MM.1S (cell line): ENCODE measurements around the gene GLS.
"Not testable (repeated sequence)": the region's sequence is repeated elsewhere in the genome, so short reads cannot be mapped to it uniquely, and the experiment has no call there.

ENCODE experiments used
- DNase-seq: peaks from one replicate; pipeline ENCODE4 v3.0.0-alpha.2; 2015
- H2AFZ ChIP-seq: fragments of 300-600 bp; sonication (generic); 2 replicates; pipeline ENCODE4 v1.6.0; 2016; ENCODE audit warnings: antibody characterized with exemption, low read length
- H3F3A ChIP-seq: fragments of 300-600 bp; sonication (generic); 2 replicates; pipeline ENCODE4 v1.6.1; 2016; ENCODE audit warnings: mild to moderate bottlenecking, antibody characterized with exemption, low read length, moderate library complexity, mixed read lengths; ENCODE audit not compliant: insufficient read depth
- H3K27ac ChIP-seq: fragments of 300-600 bp; sonication (generic); 2 replicates; pipeline ENCODE4 v1.5.1; 2016; ENCODE audit warnings: mild to moderate bottlenecking, low read length
- H3K27me3 ChIP-seq: fragments of 300-600 bp; sonication (generic); replicated peaks from 2 replicates; pipeline ENCODE4 v1.6.0; 2016; ENCODE audit warnings: low read length; ENCODE audit not compliant: insufficient read depth
- H3K36me3 ChIP-seq: fragments of 300-600 bp; sonication (generic); replicated peaks from 2 replicates; pipeline ENCODE4 v1.6.1; 2016; ENCODE audit warnings: mild to moderate bottlenecking, low read length, mixed read lengths; ENCODE audit not compliant: insufficient read depth
- H3K4me1 ChIP-seq: fragments of 300-600 bp; sonication (generic); 2 replicates; pipeline ENCODE4 v1.6.1; 2016; ENCODE audit warnings: low read length, mixed read lengths
- H3K4me2 ChIP-seq: fragments of 300-600 bp; sonication (generic); 2 replicates; pipeline ENCODE4 v1.6.0; 2016; ENCODE audit warnings: low read depth, low read length
- H3K4me3 ChIP-seq: fragments of 300-600 bp; sonication (generic); 2 replicates; pipeline ENCODE4 v1.5.1; 2016; ENCODE audit warnings: low read length, mixed read lengths
- H3K79me2 ChIP-seq: fragments of 300-600 bp; sonication (generic); 2 replicates; pipeline ENCODE4 v1.6.1; 2016; ENCODE audit warnings: mixed run types, low read length, mixed read lengths
- H3K9ac ChIP-seq: fragments of 300-600 bp; sonication (generic); 2 replicates; pipeline ENCODE4 v1.6.1; 2016; ENCODE audit warnings: low read length, mixed read lengths
- H3K9me2 ChIP-seq: fragments of 300-600 bp; sonication (generic); replicated peaks from 2 replicates; pipeline ENCODE4 v1.6.1; 2016; ENCODE audit warnings: mild to moderate bottlenecking, low read length, mixed read lengths; ENCODE audit not compliant: insufficient read depth
- H3K9me3 ChIP-seq: fragments of 300-600 bp; sonication (generic); replicated peaks from 2 replicates; pipeline ENCODE4 v1.6.1; 2016; ENCODE audit warnings: mild to moderate bottlenecking, low read length, mixed read lengths; ENCODE audit not compliant: insufficient read depth
- H4K20me1 ChIP-seq: fragments of 300-600 bp; sonication (generic); 2 replicates; pipeline ENCODE4 v1.6.1; 2016; ENCODE audit warnings: mild to moderate bottlenecking, low read length, moderate library complexity, mixed read lengths; ENCODE audit not compliant: insufficient read depth
- EZH2 ChIP-seq: fragments of 300-600 bp; sonication (generic); optimal IDR thresholded peaks from 2 replicates; pipeline ENCODE3; 2017; ENCODE audit warnings: low read depth, mild to moderate bottlenecking, antibody characterized with exemption, low read length, mixed read lengths
- EZH2phosphoT487 ChIP-seq: fragments of 300-600 bp; sonication (generic); IDR thresholded peaks from 2 replicates; pipeline ENCODE4 v1.6.1; 2018; ENCODE audit warnings: antibody characterized with exemption, low read length
- TF ChIP-seq, protein P1 (sequence below): fragments of 300-600 bp; sonication (generic); IDR thresholded peaks from 2 replicates; pipeline ENCODE4 v1.5.1; 2016; ENCODE audit warnings: antibody characterized with exemption, low read length, mixed read lengths

Gene GLS

DNA sequence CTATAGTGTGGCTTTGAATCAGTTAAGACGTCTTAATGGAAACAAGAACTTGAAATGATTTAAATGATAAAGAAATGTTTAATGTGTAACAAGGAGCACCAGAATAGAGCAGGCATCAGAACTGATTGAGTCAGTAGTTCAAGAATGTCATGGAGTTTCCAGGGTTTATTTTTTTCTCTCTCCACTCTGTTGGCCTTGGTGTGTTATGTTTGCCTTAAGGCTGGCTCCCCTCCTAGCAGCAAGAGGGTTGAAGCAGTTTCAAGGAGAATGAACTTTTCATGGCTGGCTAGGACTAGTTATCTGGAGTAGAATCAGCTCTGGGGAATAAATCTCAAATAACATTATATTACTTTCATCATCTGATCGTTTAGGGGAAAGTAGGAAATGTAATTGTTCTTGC, 13.4 kb upstream of the GLS start:
- Histone ChIP-seq H3K4me2 (no peak overlapping the region), H3K4me3 (no peak overlapping the region), H3K36me3 (no peaks in the 10 kb centered on the region), H3K4me1 (0 out of 2 replicates have a peak, but pooled peaks cover 5% of the 10 kb centered on the region), H2AFZ (no peak overlapping the region), H3K9ac (no peak overlapping the region), H3K27me3 (no peaks in the 10 kb centered on the region), H3F3A (no peaks in the 10 kb centered on the region; the same call in 1 of the 2 replicates), H3K9me2 (no peaks in the 10 kb centered on the region), H4K20me1 (no peaks in the 10 kb centered on the region), H3K9me3 (no peaks in the 10 kb centered on the region), H3K27ac (no peak overlapping the region), H3K79me2 (no peaks in the 10 kb centered on the region)
- TF ChIP-seq, protein P1, sequence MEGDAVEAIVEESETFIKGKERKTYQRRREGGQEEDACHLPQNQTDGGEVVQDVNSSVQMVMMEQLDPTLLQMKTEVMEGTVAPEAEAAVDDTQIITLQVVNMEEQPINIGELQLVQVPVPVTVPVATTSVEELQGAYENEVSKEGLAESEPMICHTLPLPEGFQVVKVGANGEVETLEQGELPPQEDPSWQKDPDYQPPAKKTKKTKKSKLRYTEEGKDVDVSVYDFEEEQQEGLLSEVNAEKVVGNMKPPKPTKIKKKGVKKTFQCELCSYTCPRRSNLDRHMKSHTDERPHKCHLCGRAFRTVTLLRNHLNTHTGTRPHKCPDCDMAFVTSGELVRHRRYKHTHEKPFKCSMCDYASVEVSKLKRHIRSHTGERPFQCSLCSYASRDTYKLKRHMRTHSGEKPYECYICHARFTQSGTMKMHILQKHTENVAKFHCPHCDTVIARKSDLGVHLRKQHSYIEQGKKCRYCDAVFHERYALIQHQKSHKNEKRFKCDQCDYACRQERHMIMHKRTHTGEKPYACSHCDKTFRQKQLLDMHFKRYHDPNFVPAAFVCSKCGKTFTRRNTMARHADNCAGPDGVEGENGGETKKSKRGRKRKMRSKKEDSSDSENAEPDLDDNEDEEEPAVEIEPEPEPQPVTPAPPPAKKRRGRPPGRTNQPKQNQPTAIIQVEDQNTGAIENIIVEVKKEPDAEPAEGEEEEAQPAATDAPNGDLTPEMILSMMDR, result no peak
- TF ChIP-seq EZH2phosphoT487, result no peak
- no peak for TF ChIP-seq EZH2
- DNase-seq, result no peak

DNA sequence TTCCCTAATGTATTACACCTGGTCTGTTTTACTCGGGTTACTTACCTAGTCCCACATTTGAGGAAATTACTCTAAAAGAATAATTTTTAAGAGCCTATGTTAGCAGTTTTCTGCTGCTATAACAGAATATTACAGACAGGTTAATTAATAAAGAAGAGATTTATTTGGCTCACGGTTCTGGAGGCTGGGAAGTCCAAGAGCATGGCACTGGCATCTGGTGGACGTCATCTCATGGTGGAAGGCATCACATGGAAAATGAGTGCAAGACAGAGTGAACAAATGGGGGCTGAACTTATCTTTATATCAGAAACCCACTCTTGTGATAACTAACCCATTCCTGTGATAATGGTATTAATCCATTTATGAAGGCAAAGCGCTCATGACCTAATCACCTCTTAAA, 12.8 kb upstream of the GLS start:
- 0 out of 2 replicates have a peak, but pooled peaks cover 5% of the 10 kb centered on the region for H3K4me1 ChIP-seq
- no peak overlapping the region for H3K4me2 ChIP-seq
- H3F3A ChIP-seq, result no peaks in the 10 kb centered on the region; the same call in 1 of the 2 replicates
- H3K4me3 ChIP-seq, result no peak overlapping the region
- H3K27ac ChIP-seq, result no peak overlapping the region
- no peaks in the 10 kb centered on the region for H3K9me2 ChIP-seq
- no peaks in the 10 kb centered on the region for H3K27me3 ChIP-seq
- TF ChIP-seq EZH2 (no peak), EZH2phosphoT487 (no peak)
- TF ChIP-seq, protein P1, result no peak
- H2AFZ ChIP-seq, result no peak overlapping the region
- H3K9ac ChIP-seq, result no peak overlapping the region
- H3K9me3 ChIP-seq, result no peaks in the 10 kb centered on the region
- DNase-seq, result no peak
- H3K79me2 ChIP-seq, result no peaks in the 10 kb centered on the region
- H4K20me1 ChIP-seq, result no peaks in the 10 kb centered on the region
- H3K36me3 ChIP-seq, result no peaks in the 10 kb centered on the region

DNA sequence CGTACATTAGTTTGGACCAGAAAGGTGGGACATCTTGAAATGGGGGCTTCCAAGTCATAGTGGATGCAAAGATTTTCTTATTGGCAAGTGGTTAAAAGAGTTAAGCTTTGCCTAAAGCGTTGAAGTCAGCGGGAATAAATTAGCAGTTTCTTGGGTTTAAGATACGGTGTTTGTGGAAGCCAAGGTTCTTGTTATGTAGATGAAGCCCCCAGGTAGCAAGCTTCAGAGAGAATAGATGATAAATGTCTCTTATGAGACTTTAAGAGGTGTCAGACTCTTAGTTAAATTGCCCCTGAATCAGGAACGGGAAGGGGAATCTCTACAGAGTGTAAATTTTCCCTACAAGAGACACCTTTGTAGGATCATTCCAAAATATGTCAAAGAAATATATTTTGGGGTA, 10.9 kb upstream of the GLS start:
- H3K4me3 ChIP-seq, result no peak overlapping the region
- H3K9me2 ChIP-seq, result no peaks in the 10 kb centered on the region
- H3K4me1 ChIP-seq, result no peaks in the 10 kb centered on the region
- no peaks in the 10 kb centered on the region for H4K20me1 ChIP-seq
- no peaks in the 10 kb centered on the region for H3F3A ChIP-seq
- H3K9me3 ChIP-seq, result no peaks in the 10 kb centered on the region
- DNase-seq, result no peak
- H3K36me3 ChIP-seq, result no peaks in the 10 kb centered on the region
- no peak overlapping the region for H3K27ac ChIP-seq
- no peak overlapping the region for H3K4me2 ChIP-seq
- no peaks in the 10 kb centered on the region for H3K27me3 ChIP-seq
- H2AFZ ChIP-seq, result no peak overlapping the region
- TF ChIP-seq EZH2, result no peak
- no peak for TF ChIP-seq EZH2phosphoT487
- TF ChIP-seq, protein P1, result no peak
- H3K9ac ChIP-seq, result no peak overlapping the region
- H3K79me2 ChIP-seq, result no peaks in the 10 kb centered on the region

DNA sequence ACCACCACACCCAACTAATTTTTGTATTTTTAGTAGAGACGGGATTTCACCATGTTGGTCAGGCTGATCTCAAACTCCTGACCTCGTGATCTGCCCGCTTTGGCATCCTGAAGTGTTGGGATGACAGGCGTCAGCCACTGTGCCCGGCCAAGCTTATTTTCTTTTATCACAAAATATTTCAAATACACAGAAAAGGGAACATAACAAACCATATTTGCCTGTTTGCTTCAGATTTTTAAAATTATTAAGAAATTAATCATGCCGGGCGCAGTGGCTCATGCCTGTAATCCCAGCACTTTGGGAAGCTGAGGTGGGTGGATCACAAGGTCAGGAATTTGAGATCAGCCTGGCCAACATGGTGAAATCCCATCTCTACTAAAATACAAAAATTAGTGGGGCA, 7.2 kb upstream of the GLS start:
- not testable (repeated sequence) for H3K36me3 ChIP-seq, H3K4me2 ChIP-seq

More for the DNA sequence above, 7.2 kb upstream of the GLS start:
- not testable (repeated sequence) for H4K20me1 ChIP-seq, DNase-seq, H3K27ac ChIP-seq, H3K79me2 ChIP-seq, H3K4me1 ChIP-seq, H2AFZ ChIP-seq, H3F3A ChIP-seq, H3K9me2 ChIP-seq, H3K9me3 ChIP-seq, H3K27me3 ChIP-seq, H3K9ac ChIP-seq, H3K4me3 ChIP-seq
